PC-3 (cell line): ENCODE results near the gene APBB2. TPM values are rescaled to one million over a fixed set of nuclear protein-coding genes. Genes with fewer than 3 reads are reported as not detected.

Experiments used
- ATAC-seq: fragments of 200-7000 bp; cut with Tn5 transposase; 2 replicates; pipeline ENCODE4 v1.9.1; 2020; ENCODE audit warnings: mild to moderate bottlenecking, moderate library complexity
- BruUV-seq: library from RNA; stranded (reverse); fragments of 400-500 nt; replicated peaks from 2 replicates; lab custom pipeline; 2021; lab: Mats Ljungman, UMichigan
- CTCF ChIA-PET: fragments of 300-600 bp; sonication (Branson Sonifier 250); formaldehyde crosslinking; loops from one replicate; lab custom pipeline; 2022; ENCODE audit warnings: antibody characterized with exemption; lab: Charles Lee
- POLR2A ChIA-PET: fragments of 300-600 bp; sonication (Branson Sonifier 250); formaldehyde crosslinking; loops from one replicate; lab custom pipeline; 2022; ENCODE audit warnings: antibody characterized with exemption; ENCODE audit not compliant: unreplicated experiment; lab: Charles Lee
- DNase-seq: peaks from one replicate; pipeline ENCODE4 v3.0.0-alpha.2; 2015
- H2AFZ ChIP-seq: fragments of 300-600 bp; sonication (generic); 2 replicates; pipeline ENCODE4 v1.6.0; 2016; ENCODE audit warnings: antibody characterized with exemption, low read length
- H3F3A ChIP-seq: fragments of 300-600 bp; sonication (generic); one replicate; pipeline ENCODE4 v1.6.0; 2017; ENCODE audit warnings: antibody characterized with exemption, low read length, control low read depth, mild to moderate bottlenecking; ENCODE audit not compliant: unreplicated experiment
- H3K27ac ChIP-seq: fragments of 300-600 bp; sonication (generic); 2 replicates; pipeline ENCODE4 v1.5.1; 2016; ENCODE audit warnings: mild to moderate bottlenecking, low read length
- H3K27me3 ChIP-seq: fragments of 300-600 bp; sonication (generic); 2 replicates; pipeline ENCODE4 v1.6.1; 2016; ENCODE audit warnings: low read length, mixed read lengths
- H3K36me3 ChIP-seq: fragments of 300-600 bp; sonication (generic); 2 replicates; pipeline ENCODE4 v1.6.1; 2016; ENCODE audit warnings: low read depth, mixed run types, low read length, mixed read lengths
- H3K4me1 ChIP-seq: fragments of 300-600 bp; sonication (generic); 2 replicates; pipeline ENCODE4 v1.5.1; 2016; ENCODE audit warnings: low read length; ENCODE audit not compliant: insufficient read depth
- H3K4me2 ChIP-seq: fragments of 300-600 bp; sonication (generic); 2 replicates; pipeline ENCODE4 v1.6.0; 2016; ENCODE audit warnings: low read length
- H3K4me3 ChIP-seq: fragments of 300-600 bp; sonication (generic); 2 replicates; pipeline ENCODE4 v1.5.1; 2016; ENCODE audit warnings: mild to moderate bottlenecking, low read length, mixed read lengths
- H3K79me2 ChIP-seq: fragments of 300-600 bp; sonication (generic); 2 replicates; pipeline ENCODE4 v1.6.1; 2017; ENCODE audit warnings: low read length, mixed read lengths
- H3K9ac ChIP-seq: fragments of 300-600 bp; sonication (generic); 2 replicates; pipeline ENCODE4 v1.6.0; 2016; ENCODE audit warnings: mild to moderate bottlenecking, low read length
- H3K9me2 ChIP-seq: fragments of 300-600 bp; sonication (generic); replicated peaks from 2 replicates; pipeline ENCODE4 v1.6.1; 2016; ENCODE audit warnings: mixed run types, low read length, mixed read lengths
- H3K9me3 ChIP-seq: fragments of 300-600 bp; sonication (generic); 2 replicates; pipeline ENCODE4 v1.6.1; 2016; ENCODE audit warnings: low read length, mixed read lengths
- H4K20me1 ChIP-seq: fragments of 300-600 bp; sonication (generic); 2 replicates; pipeline ENCODE4 v1.6.1; 2016; ENCODE audit warnings: low read length, mixed read lengths
- CTCF ChIP-seq: fragments of 300-600 bp; sonication (generic); conservative IDR thresholded peaks from 2 replicates; pipeline ENCODE4 v1.5.1; 2017; ENCODE audit warnings: antibody characterized with exemption, low read depth, mild to moderate bottlenecking, low read length
- EZH2 ChIP-seq: fragments of 300-600 bp; sonication (generic); IDR thresholded peaks from one replicate; pipeline ENCODE4 v1.6.1; 2017; ENCODE audit warnings: antibody characterized with exemption, mild to moderate bottlenecking, low read length; ENCODE audit not compliant: unreplicated experiment
- EZH2phosphoT487 ChIP-seq: fragments of 300-600 bp; sonication (generic); IDR thresholded peaks from 2 replicates; pipeline ENCODE4 v1.6.1; 2018; ENCODE audit warnings: mild to moderate bottlenecking, antibody characterized with exemption, low read length, borderline replicate concordance
- intact Hi-C: fragments of 100-400 bp; cut with micrococcal nuclease; formaldehyde crosslinking; loops from 2 replicates; pipeline ENCODE4 v1.9.0; 2023
- total RNA-seq: library from RNA; depleted of rRNA; stranded (reverse); fragments of >200 nt; gene quantifications from 2 replicates; pipeline ENCODE4 v1.2.3, GENCODE V29; 2014

The APBB2 gene
- total RNA-seq, 1 experiment from 2014 or later: 24.7 TPM

GRCh38 chr4:41137879-41138278, 76.5 kb downstream of the APBB2 start:
- H2AFZ ChIP-seq: no peak overlapping the region
- intact Hi-C loops: no loop called here
- H4K20me1 ChIP-seq: no peaks in the 10 kb centered on the region
- DNase-seq (no peak), ATAC-seq (no peak)
- TF ChIP-seq EZH2: no peak
- TF ChIP-seq CTCF: no peak
- TF ChIP-seq EZH2phosphoT487: no peak
- H3K36me3 ChIP-seq: peaks cover 4% of the 10 kb centered on the region
- H3K9me2 ChIP-seq: no peaks in the 10 kb centered on the region
- no peaks in the 10 kb centered on the region for H3K27me3 ChIP-seq
- no peaks in the 10 kb centered on the region for H3K4me1 ChIP-seq
- CTCF ChIA-PET: no interaction called here
- H3K4me2 ChIP-seq: no peak overlapping the region
- no peaks in the 10 kb centered on the region for H3F3A ChIP-seq
- H3K9ac ChIP-seq: no peak overlapping the region
- no peaks in the 10 kb centered on the region for H3K79me2 ChIP-seq
- H3K27ac ChIP-seq: no peak overlapping the region
- no TSS peak for BruUV-seq
- no peaks in the 10 kb centered on the region for H3K9me3 ChIP-seq
- H3K4me3 ChIP-seq: no peak overlapping the region
- POLR2A ChIA-PET: no interaction called here

- CTCF ChIA-PET: no interaction called here
- H3K4me2 ChIP-seq: no peak overlapping the region
These were observed 77.9 kb downstream of the APBB2 start for GRCh38 chr4:41136456-41136855.

More at GRCh38 chr4:41136456-41136855, 77.9 kb downstream of the APBB2 start:
- POLR2A ChIA-PET: no interaction called here
- H3K4me1 ChIP-seq: no peaks in the 10 kb centered on the region
- no peaks in the 10 kb centered on the region for H3F3A ChIP-seq
- H3K36me3 ChIP-seq: no peaks in the 10 kb centered on the region; the same call in 1 of the 2 replicates
- no peaks in the 10 kb centered on the region for H4K20me1 ChIP-seq
- no peak overlapping the region for H2AFZ ChIP-seq
- H3K9ac ChIP-seq: no peak overlapping the region
- peaks cover 4% of the 10 kb centered on the region; the same call in 1 of the 2 replicates for H3K79me2 ChIP-seq
- H3K27ac ChIP-seq: no peak overlapping the region
- no peaks in the 10 kb centered on the region for H3K9me3 ChIP-seq
- no peak for DNase-seq
- H3K9me2 ChIP-seq: no peaks in the 10 kb centered on the region
- no peak overlapping the region for H3K4me3 ChIP-seq
- no peaks in the 10 kb centered on the region for H3K27me3 ChIP-seq
- ATAC-seq: no peak
- intact Hi-C loops: no loop called here
- no TSS peak for BruUV-seq
- TF ChIP-seq EZH2 (no peak), CTCF (no peak), EZH2phosphoT487 (no peak)
